DMS79 (cell line): Measurements from ENCODE around the gene SIRT3.

Experiments used
- DNase-seq: peaks from one replicate; lab custom pipeline; 2025; lab: John Stamatoyannopoulos, UW

SIRT3 gene

GRCh38 chr11:215581-216037, 20.5 kb downstream of the SIRT3 start:
- DNase-seq = no peak

GRCh38 chr11:214083-214482, 22.1 kb downstream of the SIRT3 start:
- DNase-seq = no peak

GRCh38 chr11:213111-213510, 23.0 kb downstream of the SIRT3 start:
- DNase-seq = no peak

- no peak for DNase-seq
Observed at GRCh38 chr11:212150-213100, 23.7 kb downstream of the SIRT3 start.

- no peak for DNase-seq
Observed at GRCh38 chr11:211741-212140, 24.4 kb downstream of the SIRT3 start.

- DNase-seq = no peak
Observed at GRCh38 chr11:211295-211694, 24.8 kb downstream of the SIRT3 start.

- no peak for DNase-seq
Observed at GRCh38 chr11:210803-211180, 25.4 kb downstream of the SIRT3 start.

GRCh38 chr11:210122-210802, 25.9 kb downstream of the SIRT3 start:
- DNase-seq = no peak

GRCh38 chr11:209275-210121, 26.6 kb downstream of the SIRT3 start:
- no peak for DNase-seq

- DNase-seq = no peak
Observed at GRCh38 chr11:208917-209260, 27.3 kb downstream of the SIRT3 start.

GRCh38 chr11:208181-208916, 27.8 kb downstream of the SIRT3 start:
- DNase-seq = peak; percentile 3

GRCh38 chr11:207863-208180, 28.3 kb downstream of the SIRT3 start:
- DNase-seq = no peak

GRCh38 chr11:207208-207862, 28.8 kb downstream of the SIRT3 start, which contains the start of the genes BET1L and RIC8A:
BET1L (minus strand) TSS chr11:207399; CDS start chr11:207321, 78 bp downstream.
RIC8A (plus strand) TSS chr11:207708; CDS start chr11:208855, 1,147 bp downstream.
- peak; percentile 66 for DNase-seq

- no peak for DNase-seq
Observed at GRCh38 chr11:206526-207207, 29.5 kb downstream of the SIRT3 start.

GRCh38 chr11:206002-206384, 30.1 kb downstream of the SIRT3 start:
- no peak for DNase-seq

- no peak for DNase-seq
Observed at GRCh38 chr11:205221-206001, 30.7 kb downstream of the SIRT3 start.

GRCh38 chr11:204587-205109, 31.5 kb downstream of the SIRT3 start:
- DNase-seq = no peak

- DNase-seq = no peak
Observed at GRCh38 chr11:203945-204586, 32.1 kb downstream of the SIRT3 start.
